GM19351 (cell line): ENCODE data around the gene FSTL4.
"Not testable (repeated sequence)": the region's sequence is repeated elsewhere in the genome, so short reads cannot be mapped to it uniquely, and the experiment has no call there.

Experiments
- ATAC-seq: cut with Tn5 transposase; IDR thresholded peaks from one replicate; pipeline ENCODE4 v1.9.1; 2021; ENCODE audit warnings: mild to moderate bottlenecking, moderate library complexity; ENCODE audit not compliant: unreplicated experiment

The FSTL4 gene

DNA sequence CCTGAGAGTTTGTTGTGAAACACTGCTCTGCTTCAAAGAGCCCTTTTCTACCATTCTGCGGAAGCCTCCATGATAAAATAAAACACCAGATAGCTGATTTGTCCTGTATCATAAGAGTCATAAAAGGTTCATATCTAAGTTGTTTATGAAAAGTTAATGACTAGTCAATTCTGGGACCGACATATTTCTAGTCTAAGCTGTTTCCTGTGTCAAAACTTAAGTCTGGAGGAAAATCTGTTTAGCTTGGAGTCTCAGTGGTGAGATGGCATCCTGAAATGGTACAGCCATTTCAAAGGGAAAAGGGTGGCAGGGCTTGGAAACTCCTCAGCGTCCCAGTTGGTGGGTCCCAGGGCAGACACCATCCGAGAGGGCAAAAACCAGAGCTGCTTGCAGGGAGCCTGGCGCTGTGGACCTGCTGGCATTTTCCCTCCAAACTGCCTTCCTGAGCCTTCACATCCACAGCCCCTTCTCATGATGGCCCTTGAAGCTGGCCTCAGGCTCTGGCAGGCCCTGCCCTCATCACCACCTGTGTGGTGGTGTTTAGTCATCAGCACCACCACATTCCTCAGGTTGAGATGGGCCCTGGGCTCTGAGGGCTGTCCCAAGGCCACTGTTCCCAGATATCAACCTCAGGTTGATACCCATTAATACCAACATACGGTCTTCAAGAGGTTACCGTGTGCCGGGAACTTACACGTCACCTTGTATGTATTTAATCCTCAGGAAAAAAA is 376.5 kb downstream of the FSTL4 start:
- ATAC-seq, result no peak

DNA sequence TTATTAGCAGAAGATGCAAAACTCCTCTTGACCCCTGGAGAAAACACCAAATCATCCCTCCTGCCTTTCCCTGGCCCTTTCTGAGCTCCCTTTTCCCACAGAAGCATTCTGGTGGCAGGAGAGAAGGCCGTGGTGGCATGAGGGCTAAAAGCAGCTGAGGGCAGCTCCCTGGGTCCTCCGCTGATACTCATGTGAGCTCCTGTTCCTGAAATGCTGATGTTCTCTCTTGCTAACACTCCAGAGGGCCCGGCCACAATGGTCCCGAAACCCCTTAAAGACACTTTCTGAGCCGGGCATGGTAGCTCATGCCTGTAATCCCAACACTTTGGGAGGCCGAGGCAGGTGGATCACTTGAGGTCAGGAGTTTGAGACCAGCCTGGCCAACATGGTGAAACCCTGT is 377.4 kb downstream of the FSTL4 start:
- no peak for ATAC-seq

DNA sequence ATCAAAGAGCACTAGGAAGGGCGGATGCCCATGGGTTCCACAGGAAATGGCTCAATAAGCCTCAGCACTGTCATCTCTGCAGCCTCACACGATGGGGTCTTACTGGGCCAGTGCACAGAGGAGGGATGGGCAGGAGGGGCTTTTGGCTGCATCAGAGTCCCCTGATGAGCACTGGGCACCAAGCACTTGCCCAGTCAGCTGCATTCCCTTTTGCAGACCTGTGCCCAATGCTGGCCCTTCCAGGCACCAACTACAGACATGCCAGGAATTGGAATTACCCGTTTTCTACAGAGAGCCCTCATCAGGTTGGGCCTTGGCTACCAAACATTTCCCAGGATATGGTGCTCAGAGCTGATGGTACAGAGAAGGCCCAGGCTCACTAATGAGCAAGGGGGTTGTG is 378.1 kb downstream of the FSTL4 start:
- ATAC-seq, result no peak

DNA sequence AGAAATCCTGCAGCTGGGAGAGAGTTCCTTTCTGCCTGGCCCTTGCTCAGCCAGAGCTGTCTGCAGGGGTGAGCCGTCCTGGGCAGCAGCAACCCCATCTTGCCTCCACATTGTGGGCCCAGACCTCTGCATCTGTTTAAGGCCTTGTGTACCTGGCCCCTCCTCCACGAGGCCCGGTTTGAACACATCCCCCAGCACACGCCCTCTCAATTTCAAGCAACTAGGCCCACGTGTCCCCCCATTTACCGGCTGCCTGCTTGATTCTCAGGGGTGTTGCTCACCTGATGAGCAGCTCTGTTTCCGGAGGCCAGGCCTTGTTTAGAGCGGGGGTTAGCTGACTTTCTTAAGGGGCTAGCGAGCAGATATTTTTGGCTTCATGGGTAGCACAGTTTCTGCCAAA is 378.7 kb downstream of the FSTL4 start:
- no peak for ATAC-seq

DNA sequence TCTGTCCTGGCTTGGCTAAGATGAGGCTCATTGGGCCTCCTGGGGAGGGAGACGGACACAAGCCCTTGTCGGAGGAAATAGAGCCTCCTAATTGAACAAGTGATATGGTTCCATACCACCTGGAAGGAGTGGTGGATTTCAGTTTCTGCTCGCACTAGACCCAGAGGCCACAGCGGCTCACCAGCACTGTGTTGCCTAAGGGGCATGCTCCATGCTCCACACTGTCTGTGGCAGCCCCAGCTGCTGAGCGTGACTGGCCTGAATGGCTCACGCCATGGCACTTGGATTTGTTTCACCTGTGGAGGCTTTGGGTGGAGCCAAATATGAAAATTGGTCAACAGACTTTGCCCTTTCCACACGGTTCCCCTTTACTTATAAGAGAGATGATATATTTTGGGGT is 379.4 kb downstream of the FSTL4 start:
- ATAC-seq, result no peak

DNA sequence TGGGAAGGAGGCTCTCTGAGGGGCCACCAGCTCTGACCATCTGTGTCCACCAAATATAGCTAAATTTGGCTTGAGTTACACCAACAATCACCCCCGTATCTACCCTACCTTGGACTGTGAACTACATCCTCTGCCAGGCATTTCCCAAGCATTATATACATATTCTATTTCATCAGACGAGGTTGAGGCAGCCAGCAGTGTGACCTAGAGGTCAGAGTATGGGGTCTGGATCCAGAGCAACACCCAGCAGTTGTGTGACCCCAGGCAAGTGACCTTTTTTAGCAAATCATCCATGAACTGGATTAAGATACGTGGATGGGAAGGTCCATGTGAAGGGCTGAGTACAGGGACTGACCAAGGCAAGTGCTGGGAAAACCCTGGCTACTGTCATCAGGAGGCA is 379.9 kb downstream of the FSTL4 start:
- no peak for ATAC-seq

DNA sequence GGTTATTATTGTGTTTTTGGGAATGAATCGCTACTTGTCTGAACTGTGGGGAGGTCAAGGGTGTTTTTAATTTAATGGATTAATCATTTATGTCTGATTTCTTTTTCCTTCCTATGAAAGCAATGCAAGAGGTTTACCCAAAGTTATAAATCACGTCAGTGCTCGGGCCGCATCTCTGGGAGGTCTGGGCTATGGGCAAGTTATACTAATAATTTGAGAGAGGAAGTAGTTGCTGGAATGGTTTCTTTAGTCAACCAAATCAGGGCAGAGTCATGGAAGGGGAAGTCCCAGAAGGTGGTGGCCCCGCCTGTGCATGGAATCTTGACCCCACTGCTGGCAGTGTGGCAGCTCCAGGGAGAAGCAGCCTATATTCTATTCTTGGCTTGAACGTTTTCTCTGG is 380.3 kb downstream of the FSTL4 start:
- no peak for ATAC-seq

DNA sequence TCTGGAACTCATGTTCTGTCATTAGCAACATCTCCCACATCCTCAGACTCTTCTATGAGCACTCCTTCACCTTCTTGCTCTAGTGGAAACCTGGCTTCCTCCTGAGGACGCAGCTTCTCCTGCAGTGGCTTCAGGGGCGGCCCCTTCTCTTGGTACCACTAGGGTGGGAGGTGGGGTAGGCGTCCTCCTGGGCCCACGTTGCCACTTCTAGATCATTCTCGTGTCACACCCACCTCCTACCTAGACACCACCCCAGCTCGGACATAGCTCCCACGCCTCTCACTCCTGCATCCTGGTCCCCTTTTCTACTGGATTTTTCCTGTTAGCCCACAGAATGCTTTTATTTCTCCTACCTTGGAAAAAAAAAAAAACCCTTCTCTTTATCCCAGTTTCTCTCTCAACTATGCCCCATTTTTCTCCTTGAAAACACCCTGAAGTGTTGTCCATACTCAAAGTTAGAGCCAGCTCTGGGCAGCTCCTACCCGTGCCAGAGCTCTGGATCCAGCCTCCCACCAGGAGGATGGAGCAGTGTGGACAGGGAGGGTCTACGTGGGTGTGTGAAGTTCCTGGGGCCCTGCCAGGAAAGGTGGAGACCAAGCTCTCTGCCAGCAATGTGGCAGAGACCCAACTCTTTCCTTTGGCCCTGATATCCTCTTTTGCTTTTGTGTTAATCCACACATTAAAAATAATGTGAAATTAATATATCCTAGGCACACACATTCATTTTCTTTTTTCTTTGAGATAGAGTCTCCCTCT is 381.3 kb downstream of the FSTL4 start:
- no peak for ATAC-seq

DNA sequence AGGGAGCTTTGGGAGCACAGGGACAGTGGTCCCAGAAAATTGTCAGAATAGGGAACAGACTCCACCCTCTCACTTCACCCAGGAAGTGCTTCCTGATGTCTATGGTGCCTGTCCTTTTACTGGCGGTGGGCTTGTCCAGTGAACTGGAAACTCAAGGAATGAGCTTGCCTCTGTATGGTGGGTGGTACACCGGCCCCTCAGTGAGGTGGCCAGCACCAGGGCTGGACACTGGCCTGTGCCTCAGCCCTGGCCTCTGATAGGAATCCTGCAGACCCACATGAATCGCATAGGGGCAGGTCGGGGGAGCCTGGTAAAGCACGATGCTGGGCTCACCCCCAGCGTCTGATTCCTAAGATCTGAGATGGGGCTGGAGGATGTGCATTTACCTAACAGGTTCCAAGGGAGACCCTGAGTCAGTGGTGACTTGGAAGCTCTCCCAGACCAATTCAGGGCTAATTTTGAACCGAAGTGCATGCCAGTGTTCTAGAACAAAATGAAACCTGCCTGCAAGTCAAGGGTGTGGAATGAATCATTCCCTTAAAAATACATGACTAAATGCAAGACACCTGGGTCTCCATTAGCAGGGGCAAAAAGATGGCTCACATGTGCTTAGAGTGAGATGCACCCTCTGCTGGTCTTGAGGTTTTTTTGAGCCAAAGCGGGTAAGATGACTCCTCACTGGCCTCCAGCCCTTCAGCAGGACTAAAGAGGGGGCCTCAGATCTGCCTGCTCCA is 382.2 kb downstream of the FSTL4 start:
- no peak for ATAC-seq

DNA sequence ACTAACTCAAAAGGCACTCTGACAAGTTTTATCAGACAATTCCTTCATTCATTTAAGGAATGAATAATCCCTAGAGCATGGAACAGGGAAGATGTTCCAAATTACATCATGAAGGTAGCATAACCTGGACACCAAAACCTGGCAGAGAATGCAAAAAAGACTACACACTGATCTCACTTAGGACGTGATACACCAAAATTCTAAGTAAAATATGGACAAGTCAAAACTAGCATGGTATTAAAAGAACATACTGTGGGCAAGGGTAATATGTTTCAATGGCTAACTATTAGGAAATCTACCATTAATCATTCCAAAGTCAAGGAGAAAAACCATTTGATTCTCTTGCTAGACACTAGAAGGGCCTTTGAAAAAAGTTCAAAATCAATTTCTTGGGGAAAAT is 384.0 kb downstream of the FSTL4 start:
- no peak for ATAC-seq

DNA sequence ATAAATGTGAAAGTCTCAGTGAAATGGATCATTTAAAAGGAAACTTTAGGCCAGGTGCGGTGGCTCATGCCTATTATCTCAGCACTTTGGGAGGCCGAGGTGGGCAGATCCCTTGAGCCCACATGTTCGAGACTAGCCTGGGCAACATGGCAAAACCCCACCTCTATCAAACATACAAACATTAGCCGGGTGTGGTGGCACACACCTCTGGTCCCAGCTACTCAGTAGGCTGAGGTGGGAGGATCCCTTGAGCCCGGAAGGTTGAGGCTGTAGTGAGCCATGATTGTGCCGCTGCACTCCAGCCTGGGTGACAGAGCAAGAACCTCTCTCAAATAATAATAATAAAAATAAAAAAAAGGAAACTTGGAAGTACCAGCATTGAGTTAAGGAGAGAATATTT is 384.4 kb downstream of the FSTL4 start:
- ATAC-seq, result no peak

DNA sequence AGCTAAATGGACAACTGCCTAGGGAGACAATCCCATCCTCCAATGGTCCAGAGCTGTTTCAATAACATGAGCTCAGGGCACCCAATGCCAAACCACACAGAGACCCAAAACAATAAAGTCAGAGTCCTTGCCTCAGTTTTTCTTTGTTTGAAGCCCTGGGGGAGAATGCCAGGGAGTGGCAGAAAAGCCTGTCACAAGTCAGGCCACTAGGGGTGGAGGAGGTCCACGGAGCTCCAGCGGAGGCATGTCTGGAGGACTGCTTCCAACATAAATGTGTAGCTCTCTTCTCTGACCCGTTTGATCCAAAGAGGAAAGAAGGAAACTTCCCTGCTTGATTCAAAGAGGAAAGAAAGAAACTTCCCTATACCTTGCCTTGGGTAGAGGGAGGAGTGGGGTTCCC is 385.3 kb downstream of the FSTL4 start:
- ATAC-seq, result no peak

DNA sequence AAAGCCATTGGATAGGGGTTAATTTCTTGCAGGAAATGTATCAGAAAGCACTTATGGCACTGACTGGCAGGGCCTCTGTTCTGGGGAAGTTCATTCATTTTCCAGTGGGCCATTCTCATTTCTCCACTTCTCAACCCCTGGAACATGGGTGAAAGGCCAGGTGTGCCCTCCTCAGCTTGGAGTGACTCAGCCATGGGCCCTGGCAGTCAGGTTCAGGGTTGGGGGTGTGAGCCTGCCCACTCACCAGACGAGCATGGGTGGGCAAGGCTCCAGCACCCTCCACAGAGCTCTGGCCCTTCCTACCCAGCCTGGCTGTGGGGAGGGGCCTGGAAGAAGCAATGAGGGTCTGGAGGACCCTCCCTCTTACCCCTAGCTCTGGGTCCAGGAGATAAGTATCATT is 386.2 kb downstream of the FSTL4 start:
- ATAC-seq, result no peak

DNA sequence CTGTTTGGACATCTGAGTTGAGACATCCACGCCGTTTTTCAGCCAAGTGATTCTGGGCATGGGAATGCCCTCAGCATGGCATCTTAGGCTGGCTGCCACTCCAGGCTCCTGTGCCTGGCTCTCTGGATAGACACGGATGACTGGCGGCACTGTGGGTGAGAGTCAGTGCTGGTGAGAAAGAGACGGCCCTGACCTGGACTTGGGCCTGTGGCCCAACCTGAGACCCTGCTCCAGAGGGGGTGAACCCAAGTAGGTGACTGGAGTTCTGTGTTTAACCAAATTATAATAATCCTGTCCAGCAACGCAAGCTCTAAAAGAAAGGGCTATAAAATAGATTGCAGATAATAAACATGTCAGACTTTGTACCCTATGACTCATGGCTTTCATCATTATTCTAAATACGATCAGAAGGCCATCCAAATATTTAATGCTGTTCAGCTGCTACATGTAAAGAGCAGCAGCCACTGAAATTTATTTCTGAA is 386.6 kb downstream of the FSTL4 start:
- ATAC-seq, result no peak

DNA sequence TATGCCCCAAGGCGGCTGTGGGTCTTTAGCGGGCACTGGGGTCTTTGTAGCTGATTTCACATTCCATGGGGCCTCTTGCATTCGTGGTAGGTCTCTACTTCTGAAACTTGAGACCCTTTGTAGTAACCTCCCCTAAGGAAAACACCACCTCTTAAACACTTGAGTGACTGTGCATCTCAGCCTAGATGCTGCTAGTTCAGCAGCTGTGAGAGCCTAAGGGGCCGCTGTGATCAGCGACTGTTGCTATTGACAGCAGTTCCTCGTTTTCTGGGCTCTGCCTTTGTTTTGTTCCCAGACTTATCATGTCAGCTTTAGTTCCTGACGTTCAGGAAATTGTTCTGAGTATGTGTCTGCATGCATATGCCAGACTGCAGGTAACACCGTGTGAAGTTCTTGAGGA is 389.4 kb downstream of the FSTL4 start:
- ATAC-seq, result no peak

DNA sequence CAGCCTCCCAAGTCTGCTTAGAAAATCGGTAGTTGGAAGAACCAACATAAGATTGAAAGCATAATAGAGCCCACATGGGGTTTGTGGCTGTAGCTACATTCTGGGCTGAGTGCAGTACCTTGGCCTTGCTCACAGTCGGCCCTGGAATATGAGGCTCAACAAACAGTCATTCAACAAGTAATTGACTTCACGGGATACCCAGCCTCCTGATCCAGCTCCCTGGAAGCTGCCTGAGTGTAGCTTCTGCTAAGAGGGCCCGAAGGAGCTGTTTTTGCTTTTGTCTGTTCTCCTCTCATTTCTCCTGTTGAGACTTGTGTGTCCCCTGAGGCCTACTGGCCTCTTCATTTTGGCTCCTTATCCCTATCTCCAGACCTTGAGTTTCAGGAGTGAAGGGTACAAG is 389.8 kb downstream of the FSTL4 start:
- no peak for ATAC-seq

DNA sequence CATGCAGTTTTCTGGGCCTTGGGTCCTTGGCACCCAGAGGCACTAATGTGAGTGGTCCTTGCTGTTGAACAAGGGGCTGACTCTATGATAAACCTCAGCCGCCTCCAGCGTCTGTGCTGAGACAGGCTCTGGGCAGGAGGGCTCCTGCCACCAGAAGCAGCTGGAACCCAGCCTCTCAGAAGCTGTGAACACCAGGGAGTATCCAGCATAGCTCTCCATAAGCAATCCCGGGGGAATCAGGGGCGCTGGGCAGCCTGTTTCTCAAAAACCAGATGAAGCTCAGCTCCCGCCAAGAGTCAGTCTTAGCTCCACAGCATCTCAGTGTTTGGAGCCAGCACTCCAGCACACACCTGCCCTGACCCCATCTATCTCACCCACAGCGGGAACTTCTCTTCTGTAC is 390.3 kb downstream of the FSTL4 start:
- no peak for ATAC-seq

DNA sequence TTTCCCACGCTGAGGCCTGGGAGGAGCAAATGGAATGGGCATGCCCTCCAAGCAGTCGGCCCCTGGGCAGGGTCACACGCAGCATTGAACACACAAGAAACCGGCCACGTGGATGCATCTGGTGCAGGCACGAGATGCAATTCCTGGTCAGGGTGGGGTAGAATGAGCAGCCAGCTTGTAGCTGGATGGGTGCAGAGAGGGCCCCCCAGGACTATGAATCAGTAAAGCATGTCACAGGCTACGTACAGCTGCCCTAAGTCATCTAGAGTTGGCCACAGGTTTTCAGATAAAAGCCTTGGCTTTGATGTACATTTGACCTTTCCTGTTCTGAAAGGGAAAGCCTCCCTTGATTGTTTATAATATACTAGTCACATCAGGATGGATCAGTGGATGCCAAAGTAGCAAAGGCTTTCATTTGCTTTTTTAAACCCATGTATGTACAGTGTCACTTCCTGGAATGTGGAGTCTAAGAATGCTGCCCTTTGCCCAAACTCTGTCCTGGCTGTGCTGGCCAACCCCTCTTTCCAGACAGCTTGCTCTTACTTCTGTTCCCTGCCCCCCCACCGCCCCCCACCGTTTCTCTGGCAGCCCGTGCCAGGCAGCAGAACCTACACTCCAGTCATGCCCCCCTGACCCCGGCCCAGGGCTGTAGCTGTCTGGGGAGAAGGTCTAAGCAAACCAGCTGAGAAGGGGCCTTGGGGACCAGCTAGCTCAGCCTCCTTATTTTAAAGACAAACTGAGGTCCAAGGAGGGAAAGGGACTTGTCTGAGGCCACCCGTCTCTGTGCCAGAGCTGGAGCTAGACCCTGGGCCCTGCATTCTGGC is 391.3 kb downstream of the FSTL4 start:
- no peak for ATAC-seq

DNA sequence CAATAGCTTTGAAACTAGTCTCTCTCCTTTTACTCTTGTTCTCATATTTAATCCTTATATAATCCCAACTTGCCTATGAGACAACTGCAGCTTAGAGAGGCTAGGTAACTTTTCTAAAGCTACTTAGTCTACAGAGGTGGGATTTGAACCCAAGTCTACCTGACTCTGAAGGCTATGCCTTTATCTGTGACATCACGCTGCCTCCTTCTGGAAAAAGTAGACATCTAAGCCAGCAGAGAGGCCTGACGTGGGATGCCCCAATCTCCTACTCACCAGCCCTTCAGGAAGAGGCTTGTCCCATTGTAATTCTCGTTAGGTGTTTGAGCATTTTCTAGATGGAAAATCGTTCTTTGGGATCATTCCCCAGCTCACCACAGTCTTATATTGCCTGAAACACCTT is 393.0 kb downstream of the FSTL4 start:
- no peak for ATAC-seq

DNA sequence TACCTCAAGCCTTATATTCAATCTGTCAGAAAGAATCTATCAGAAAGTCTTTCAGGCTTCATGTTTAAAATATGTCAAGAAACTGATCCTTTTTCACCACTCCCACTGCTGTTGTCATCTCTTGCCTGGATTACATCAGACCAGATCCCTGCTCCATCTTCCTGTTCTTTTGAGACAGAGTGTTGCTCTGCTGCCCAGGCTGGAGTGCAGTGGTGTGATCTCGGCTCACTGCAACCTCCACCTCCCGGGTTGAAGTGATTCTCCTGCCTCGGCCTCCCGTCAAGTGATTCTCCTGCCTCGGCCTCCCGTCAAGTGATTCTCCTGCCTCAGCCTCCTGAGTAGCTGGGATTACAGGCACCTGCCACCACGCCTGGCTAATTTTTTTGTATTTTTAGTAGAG is 396.2 kb downstream of the FSTL4 start:
- ATAC-seq, result not testable (repeated sequence)
